Measurements from ENCODE around the gene DDA1. TPM values are rescaled to one million over a fixed set of nuclear protein-coding genes. Genes with fewer than 3 reads are reported as not detected.

DDA1 gene
- polyA plus RNA-seq, 3 donors: 29.3 to 37.7 (median 32.5) TPM

GRCh38 chr19:17309965-17310461 lies 650 bp downstream of the DDA1 start:
- no peak for DNase-seq (ENCODE audit: low read depth in 3 of 3, low spot score in 2 of 3)

- no peak for DNase-seq (ENCODE audit: low read depth in 3 of 3, low spot score in 2 of 3)
Observed at GRCh38 chr19:17311455-17312188, 2.3 kb downstream of the DDA1 start.

- DNase-seq (ENCODE audit: low read depth in 3 of 3, low spot score in 2 of 3): no peak
Observed at GRCh38 chr19:17312189-17313113, 3.1 kb downstream of the DDA1 start.

GRCh38 chr19:17314007-17314593 lies 4.7 kb downstream of the DDA1 start:
- no peak for DNase-seq (ENCODE audit: low read depth in 3 of 3, low spot score in 2 of 3)

- no peak for DNase-seq (ENCODE audit: low read depth in 3 of 3, low spot score in 2 of 3)
Observed at GRCh38 chr19:17318966-17319365, 9.6 kb downstream of the DDA1 start.

DNA sequence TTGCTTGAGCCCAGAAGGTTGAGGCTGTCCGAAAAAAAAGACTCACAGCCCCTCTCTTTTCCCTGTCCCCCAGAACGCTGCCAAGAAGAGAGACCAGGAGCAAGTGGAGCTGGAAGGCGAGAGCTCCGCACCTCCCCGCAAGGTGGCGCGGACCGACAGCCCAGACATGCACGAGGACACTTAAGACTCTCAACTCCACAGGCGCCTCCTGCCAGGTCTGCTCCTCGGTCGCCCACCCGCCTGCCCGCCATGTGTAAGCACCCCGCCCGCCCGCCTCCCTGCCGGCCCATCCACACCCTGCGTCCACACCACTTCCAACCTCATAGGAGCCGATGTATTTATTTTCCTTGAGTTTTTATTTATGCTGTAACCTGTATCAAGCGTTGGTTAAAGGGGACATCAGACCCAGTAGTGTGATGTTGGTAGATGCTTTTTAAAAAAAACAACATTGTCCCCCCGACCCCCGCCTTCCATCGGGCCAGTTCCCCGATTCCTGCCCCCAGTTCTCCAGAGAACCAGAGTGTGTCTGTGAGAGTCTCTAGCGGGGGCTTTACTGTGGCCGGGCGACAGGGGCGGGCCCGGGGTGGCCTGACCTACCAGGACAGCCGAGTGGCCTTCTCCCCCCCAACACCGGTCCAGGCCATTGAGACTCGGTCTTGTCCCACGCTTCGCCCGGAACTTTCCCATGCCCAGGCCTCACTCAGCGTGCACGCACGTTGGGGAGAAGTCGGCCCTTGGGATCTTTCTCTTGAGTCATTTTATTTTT lies 10.3 kb downstream of the DDA1 start:
- no peak for DNase-seq (ENCODE audit: low read depth in 3 of 3, low spot score in 2 of 3)

DNA sequence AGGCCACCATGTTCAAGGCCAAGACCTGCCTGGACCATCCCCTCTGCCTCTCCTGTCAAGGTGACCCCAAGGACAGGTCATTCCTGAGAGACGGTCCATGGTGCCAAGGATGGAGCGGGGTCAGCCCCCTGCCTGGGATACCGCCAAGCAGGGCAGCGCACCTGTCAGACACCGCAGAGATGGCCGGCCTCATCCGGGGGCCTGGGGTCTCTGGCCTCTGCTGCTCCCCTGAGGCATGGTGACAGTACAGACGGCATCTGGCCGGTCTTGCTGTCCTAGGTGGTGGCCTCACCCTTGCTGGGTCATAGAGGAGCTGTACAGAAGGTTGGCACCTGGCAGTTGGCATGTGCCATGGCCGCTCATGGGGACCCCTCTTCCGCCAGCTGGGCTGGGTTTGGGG lies 11.1 kb downstream of the DDA1 start:
- DNase-seq (ENCODE audit: low read depth in 3 of 3, low spot score in 2 of 3): no peak

DNA sequence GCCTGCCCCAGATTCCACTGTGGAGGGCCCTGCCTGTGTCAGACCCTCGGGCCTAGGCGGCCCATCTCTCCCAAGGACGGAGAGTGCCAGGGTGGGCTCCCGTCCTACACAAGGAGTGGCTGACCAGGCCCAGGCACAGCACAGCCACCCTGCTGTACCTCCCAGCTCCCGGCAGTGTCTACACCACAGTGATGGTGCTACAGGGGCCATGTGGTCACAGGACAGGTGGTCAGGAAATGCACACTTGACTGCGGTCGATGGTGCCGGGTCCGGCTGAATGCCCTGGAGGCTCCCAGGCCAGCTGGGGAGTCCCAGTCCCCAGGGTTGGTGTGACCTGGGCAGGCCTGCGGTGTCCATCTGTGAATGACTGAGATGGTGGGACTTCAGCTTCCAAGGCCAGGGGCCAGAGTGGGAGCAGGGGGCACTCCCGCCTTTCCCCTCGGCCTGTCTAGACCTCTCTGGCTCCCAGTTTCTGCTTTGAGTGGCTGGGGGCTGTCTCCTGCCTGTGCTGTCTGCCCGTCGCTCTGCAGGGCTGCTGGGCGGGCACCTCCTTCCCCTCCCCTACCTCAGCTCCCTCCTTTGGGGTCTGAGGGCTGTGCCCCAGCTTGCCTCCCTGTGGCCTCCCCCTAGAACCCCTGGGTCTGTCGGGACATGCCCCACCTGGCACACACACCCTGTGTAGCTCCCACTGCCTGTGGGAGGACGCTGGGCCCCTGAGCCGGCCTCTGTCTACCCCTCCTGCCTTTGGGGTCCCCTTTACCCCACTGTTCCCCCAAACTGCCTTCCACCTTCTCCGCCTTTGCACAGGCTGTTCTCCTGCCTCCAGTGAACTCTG lies 12.5 kb downstream of the DDA1 start:
- DNase-seq (ENCODE audit: low read depth in 3 of 3, low spot score in 2 of 3): no peak

- no peak for DNase-seq (ENCODE audit: low read depth in 3 of 3, low spot score in 2 of 3)
Observed at GRCh38 chr19:17322854-17323253, 13.5 kb downstream of the DDA1 start.

DNA sequence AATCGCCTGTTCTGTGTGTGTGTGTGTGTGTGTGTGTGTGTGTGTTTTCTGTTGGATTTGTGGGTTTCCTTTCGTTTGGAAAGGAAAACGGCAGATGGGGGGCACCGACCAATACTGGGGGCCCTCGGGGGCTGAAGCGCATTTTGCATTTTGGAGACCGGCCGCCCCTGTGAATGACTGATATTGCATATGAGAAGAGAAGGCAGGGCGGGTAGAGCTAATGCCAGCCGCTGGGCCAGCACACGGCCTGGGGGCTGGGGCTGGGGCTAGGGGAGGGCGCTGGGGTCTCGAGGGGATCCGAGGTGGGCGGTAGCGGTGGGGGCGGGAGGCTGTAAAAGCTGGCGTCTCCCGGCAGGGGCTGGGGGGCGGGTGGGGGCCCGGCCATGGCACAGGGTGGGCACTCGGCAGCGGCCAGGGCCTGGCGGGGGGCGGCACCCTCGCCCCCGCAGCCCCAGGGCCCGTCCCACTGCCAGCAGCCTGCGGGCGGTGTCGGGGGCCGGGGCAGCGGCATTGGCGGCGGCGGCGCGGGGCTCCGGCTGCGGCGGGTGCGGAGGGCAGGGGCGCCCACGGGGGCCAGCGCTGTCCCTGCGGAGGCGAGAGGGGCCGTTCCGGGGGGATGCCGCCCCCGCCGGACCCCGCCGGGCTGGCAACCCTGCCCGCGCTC lies 14.1 kb downstream of the DDA1 start:
- no peak for DNase-seq (ENCODE audit: low read depth in 3 of 3, low spot score in 2 of 3)

- no peak for DNase-seq (ENCODE audit: low read depth in 3 of 3, low spot score in 2 of 3)
Observed at GRCh38 chr19:17323964-17324332, 14.6 kb downstream of the DDA1 start.

DNA sequence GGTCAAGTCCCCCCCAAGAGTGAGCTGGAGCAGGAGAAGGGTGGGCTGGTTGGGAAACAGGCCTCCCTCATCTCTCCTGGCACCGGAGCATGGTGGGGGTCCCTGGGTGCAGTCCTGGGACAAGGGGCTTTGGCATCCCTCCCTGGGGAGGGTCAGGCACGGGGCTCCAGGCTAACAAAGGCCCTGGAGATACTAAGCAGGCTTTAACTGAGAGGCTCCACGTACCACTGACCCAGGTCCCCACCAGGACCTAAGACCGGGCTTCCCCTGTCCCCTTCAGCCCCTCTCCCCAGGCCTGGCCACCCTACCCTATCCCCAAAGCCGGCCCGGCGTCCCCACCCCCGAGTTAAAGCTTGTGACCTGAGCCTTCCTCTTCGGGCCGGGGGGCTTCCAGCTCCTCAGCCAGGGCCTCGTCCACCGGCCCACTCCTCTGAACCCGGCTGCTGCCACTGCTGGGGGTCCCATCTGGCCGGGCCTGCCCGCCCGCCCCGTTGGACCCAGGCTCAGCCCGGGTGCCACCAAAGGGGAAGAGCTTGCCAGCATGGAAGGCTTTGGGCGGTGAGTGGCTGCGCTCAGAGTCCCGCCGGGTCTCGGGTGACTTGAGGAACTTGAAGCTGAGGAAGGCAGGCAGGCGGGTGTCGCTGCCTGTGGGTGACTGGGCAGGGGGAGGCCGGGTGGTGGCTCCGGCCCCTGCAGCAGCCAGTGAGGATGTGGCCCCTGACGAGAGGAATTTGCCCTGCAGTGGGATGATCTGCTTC lies 15.2 kb downstream of the DDA1 start:
- DNase-seq (ENCODE audit: low read depth in 3 of 3, low spot score in 2 of 3): no peak

GRCh38 chr19:17325133-17325532 lies 15.8 kb downstream of the DDA1 start:
- no peak for DNase-seq (ENCODE audit: low read depth in 3 of 3, low spot score in 2 of 3)

DNA sequence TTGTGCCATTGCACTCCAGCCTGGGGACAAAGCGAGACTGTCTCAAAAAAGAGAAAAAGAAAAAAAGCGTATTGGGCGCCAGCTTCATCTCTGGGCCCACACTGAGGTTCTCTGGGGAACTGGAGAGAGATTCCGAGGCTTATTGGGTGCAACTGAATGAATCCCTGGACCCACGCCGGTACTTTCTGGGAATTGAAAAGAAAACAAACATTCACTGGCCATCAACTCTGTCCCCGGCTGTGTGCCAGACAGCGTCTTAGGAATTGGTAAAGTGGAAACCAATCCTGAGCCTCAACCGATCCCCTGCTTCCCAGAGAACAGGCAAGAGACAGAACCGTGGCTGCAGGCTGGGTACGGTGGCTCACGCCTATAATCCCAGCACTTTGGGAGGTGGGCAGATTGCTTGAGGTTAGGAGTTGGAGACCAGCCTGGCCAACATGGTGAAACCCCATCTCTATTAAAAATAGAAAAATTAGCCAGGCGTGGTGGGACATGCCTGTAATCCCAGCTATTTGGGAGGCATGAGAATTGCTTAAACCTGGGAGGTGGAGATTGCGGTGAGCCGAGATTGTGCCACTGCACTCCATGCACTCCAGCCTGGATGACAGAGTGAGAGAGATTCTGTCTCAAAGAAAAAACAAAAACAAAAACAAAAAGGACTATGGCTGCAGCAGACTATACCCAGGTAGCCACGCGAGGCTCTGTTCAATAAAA lies 16.7 kb downstream of the DDA1 start:
- no peak for DNase-seq (ENCODE audit: low read depth in 3 of 3, low spot score in 2 of 3)

GRCh38 chr19:17326595-17326966 lies 17.2 kb downstream of the DDA1 start:
- no peak for DNase-seq (ENCODE audit: low read depth in 3 of 3, low spot score in 2 of 3)

DNA sequence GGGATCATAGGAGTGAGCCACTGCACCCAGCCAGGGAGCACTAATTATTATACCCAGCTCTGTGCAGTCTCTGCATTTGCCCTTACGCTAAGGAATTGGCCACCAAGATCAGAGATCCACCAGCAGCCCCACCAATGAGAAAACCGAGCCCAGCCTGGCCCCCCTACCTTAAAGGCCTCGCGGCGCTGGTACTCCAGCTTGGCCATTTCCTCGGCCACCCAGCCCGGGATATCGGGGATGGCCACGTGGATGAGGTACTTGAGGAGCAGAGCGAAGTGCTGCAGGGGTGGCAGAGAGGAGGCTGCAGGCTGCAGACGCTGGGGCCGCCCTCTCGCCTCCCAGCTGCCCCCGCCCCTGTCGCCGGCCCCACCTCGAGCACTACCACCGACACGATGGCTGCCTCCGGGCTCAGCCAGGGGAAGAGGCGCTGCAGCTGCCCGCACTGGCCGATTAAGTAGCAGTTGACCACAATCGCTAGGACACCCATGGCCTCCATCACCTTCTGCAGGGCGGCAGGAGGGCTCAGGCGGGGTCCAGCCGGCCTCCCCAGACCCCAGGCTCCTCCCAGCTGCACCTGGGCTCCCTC lies 17.8 kb downstream of the DDA1 start:
- no peak for DNase-seq (ENCODE audit: low read depth in 3 of 3, low spot score in 2 of 3)

GRCh38 chr19:17327654-17328516 lies 18.5 kb downstream of the DDA1 start:
- DNase-seq (ENCODE audit: low read depth in 3 of 3, low spot score in 2 of 3): peak in 1 of 3 donors; percentile 65
